Activated naive CD8-positive, alpha-beta T cell (primary cell): ENCODE results near the gene SDHAF3.
A peak's percentile ranks its signal among the peaks of the same experiment; 100 is the strongest.
"Not testable (repeated sequence)": the region's sequence is repeated elsewhere in the genome, so short reads cannot be mapped to it uniquely, and the experiment has no call there.

Experiments used
- H3K27ac Mint-ChIP-seq: one replicate; pipeline ENCODE4 v1.8.0; 2021; ENCODE audit warnings: mixed read lengths
- H3K27me3 Mint-ChIP-seq: one replicate; pipeline ENCODE4 v1.8.0; 2021; ENCODE audit warnings: mixed read lengths
- H3K36me3 Mint-ChIP-seq: one replicate; pipeline ENCODE4 v1.8.0; 2021; ENCODE audit warnings: mixed read lengths
- H3K4me1 Mint-ChIP-seq: one replicate; pipeline ENCODE4 v1.8.0; 2021; ENCODE audit warnings: low read depth, mixed read lengths
- H3K4me3 Mint-ChIP-seq: one replicate; pipeline ENCODE4 v1.8.0; 2021; ENCODE audit warnings: mild to moderate bottlenecking, mixed read lengths
- H3K9me3 Mint-ChIP-seq: one replicate; pipeline ENCODE4 v1.8.0; 2021; ENCODE audit warnings: low read depth, mixed read lengths

Gene SDHAF3

GRCh38 chr7:97117372-97118188, at the start of gene SDHAF3:
Gene SDHAF3 (plus strand): TSS chr7:97117698. CDS start chr7:97117724, 26 bp downstream.
- Mint-ChIP-seq H3K9me3 (no peaks in the 10 kb centered on the region), H3K27me3 (no peaks in the 10 kb centered on the region), H3K36me3 (peaks cover 8% of the 10 kb centered on the region), H3K27ac (peak within 1 kb of the TSS; percentile 95), H3K4me1 (peaks cover 42% of the 10 kb centered on the region), H3K4me3 (peak within 1 kb of the TSS; percentile 97)

GRCh38 chr7:97072025-97072424, 45.5 kb upstream of the SDHAF3 start:
- H3K27ac Mint-ChIP-seq, H3K36me3 Mint-ChIP-seq, H3K27me3 Mint-ChIP-seq, H3K9me3 Mint-ChIP-seq, H3K4me3 Mint-ChIP-seq, H3K4me1 Mint-ChIP-seq: not testable (repeated sequence)

DNA sequence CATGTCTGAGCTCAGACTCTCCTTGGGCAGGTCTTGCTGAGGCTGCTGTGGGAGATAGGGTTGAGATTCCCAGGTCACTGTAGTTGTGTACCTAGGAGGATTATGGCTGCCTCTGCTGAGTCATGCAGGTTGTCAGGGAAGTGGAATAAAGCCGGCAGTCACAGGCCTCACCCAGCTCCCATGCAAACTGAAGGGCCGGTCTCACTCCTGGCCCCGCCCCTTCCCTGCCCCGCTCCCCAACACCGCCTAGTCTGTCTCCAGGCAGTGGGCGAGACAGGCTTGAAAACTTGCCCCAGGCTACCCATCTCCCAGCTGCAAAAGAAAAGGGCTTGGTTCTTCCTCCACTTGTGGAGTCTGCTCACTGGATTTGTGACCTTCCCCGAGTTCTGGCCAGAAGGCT, 41.6 kb upstream of the SDHAF3 start:
- H3K27ac Mint-ChIP-seq, result no peak overlapping the region
- no peaks in the 10 kb centered on the region for H3K9me3 Mint-ChIP-seq
- H3K27me3 Mint-ChIP-seq, result peaks cover 8% of the 10 kb centered on the region
- H3K36me3 Mint-ChIP-seq, result no peaks in the 10 kb centered on the region
- H3K4me1 Mint-ChIP-seq, result no peaks in the 10 kb centered on the region
- no peak overlapping the region for H3K4me3 Mint-ChIP-seq

DNA sequence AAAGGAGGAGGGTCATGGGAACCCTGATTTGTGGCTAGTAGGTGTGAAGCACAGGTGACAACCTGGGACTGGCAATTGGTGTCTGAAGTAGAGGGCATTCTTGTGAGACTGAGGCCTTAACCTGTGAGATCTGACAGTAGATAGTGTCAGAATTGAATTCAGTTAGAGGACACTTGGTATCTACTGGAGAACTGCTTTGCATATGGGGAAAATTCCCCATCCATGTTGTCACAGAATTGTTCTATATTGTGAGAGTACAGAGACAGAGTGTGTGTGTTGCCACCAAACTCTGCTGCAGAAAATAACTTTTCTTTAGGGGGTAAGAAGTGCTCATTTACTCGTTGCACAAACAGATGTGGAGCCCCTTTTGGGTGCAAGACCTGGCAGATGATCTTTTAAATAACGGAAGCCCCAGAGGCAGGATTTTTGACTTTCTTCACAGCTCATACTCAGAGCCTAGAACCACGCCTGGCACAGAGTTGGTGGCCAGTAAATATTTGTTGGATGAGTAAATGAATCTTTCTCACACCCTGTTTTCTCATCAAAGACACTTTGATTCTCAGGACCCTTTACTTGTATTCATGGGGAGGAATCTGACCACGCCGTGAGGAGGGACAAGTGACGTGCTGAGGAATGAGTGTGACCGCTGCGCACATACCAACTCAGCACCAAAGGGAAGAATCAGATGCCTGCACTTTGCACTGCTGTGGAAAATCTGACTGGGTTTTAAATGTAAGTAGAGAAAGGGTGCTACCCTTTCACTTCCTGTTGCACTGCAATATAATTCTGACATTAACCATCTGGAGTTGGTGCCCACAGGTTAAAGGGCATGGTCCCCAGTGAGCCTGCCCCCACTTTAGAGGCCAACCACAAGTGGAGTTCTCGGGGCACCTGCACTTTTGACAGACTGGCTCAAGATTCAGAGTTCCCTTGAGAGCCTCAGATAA, 39.2 kb upstream of the SDHAF3 start:
- Mint-ChIP-seq H3K9me3 (no peaks in the 10 kb centered on the region), H3K27ac (no peak overlapping the region), H3K36me3 (no peaks in the 10 kb centered on the region), H3K4me1 (no peaks in the 10 kb centered on the region), H3K4me3 (no peak overlapping the region), H3K27me3 (peaks cover 9% of the 10 kb centered on the region)

- Mint-ChIP-seq H3K4me1 (no peaks in the 10 kb centered on the region), H3K36me3 (no peaks in the 10 kb centered on the region), H3K27ac (no peak overlapping the region), H3K9me3 (no peaks in the 10 kb centered on the region), H3K4me3 (no peak overlapping the region), H3K27me3 (peaks cover 12% of the 10 kb centered on the region)
Measured at GRCh38 chr7:97079300-97079699, 38.2 kb upstream of the SDHAF3 start.

DNA sequence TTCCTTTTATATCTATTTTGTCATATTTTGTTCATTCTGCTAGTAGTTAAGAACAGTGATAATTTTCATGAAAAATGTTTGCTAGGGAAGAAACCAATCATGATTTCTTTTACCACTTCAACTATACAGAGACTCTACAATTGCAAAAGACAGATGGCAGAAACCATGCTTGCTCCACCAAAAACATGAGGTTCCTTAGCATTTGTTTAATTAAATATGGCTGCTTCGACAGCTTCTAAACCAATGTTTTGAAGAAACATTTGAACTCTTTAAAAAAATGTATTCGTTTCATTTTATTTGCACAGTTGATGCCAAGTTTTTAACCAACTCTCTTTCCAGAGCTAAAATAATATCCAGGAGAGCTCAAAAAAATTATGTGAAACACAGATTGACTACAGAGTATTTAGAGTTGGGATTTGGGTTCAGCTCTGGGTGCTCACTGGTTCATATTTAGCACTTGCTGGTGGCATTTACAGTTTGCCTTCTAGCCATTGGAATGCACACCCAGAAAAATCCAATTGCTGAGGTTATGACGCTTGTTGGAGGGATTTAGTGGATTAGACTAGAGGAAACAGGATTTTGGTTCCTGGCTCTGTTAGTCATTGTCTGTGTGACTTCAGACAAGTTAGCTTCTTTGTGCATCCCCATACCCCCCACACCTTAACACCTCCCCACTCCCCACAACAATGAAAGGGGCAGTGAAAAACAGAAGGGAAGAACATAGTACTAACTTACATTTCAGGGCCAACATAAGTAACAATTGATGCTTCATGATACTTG, 35.8 kb upstream of the SDHAF3 start:
- Mint-ChIP-seq H3K4me3 (no peak overlapping the region), H3K4me1 (no peaks in the 10 kb centered on the region), H3K9me3 (no peaks in the 10 kb centered on the region), H3K36me3 (no peaks in the 10 kb centered on the region), H3K27me3 (peaks cover 14% of the 10 kb centered on the region), H3K27ac (no peak overlapping the region)

GRCh38 chr7:97088364-97088763, 29.1 kb upstream of the SDHAF3 start:
- Mint-ChIP-seq H3K9me3 (no peaks in the 10 kb centered on the region), H3K27me3 (peaks cover 12% of the 10 kb centered on the region), H3K4me3 (no peak overlapping the region), H3K27ac (no peak overlapping the region), H3K4me1 (no peaks in the 10 kb centered on the region), H3K36me3 (no peaks in the 10 kb centered on the region)

DNA sequence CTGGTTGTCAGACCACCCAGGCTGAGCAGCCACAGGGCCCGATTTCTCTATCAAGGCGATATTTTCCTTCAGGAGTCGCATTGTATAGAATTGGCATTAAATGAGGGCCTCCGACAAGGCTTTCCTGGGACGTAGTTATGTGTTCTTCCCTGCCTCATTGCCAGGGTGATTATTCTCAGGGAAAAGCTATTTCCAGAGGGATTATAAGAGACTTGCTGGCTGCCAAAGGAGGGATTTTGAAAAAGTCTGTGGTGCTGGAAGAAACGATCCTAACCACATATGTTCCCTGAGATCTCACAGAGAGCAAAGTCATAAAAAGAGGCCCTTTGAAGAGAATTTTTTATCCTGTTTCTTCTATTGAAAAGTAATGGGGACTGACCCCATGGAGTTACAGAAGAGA, 27.7 kb upstream of the SDHAF3 start:
- no peak overlapping the region for H3K27ac Mint-ChIP-seq
- H3K27me3 Mint-ChIP-seq, result peaks cover 10% of the 10 kb centered on the region
- no peaks in the 10 kb centered on the region for H3K9me3 Mint-ChIP-seq
- H3K36me3 Mint-ChIP-seq, result no peaks in the 10 kb centered on the region
- no peaks in the 10 kb centered on the region for H3K4me1 Mint-ChIP-seq
- no peak overlapping the region for H3K4me3 Mint-ChIP-seq

DNA sequence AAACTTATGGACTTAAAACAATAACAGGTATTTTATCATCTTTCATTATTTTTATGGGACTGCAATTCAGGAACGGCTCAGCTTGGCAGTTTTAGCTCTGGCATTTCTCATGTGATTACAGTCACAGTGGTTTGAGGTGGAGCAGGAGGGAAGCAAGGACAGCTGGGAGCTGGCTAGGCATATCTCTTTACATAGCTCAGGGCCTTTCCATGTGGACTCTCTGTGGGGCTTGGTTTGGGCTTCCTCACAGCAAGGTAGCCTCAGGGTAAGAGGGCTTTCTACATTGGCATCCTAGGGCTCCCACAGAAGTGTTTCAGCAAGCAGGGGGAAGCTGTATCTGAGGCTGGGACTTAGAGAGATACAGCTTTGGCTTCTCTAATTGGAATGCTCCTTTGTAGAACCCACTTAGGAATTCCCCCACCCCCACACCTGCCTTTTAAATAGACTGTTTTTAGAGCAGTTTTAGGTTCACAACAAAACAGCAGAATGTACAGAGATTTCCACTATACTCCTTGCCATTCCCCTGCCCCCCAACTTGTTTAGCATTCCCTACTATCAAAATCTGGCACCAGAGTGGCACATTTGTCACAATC, 26.6 kb upstream of the SDHAF3 start:
- no peaks in the 10 kb centered on the region for H3K4me1 Mint-ChIP-seq
- no peak overlapping the region for H3K4me3 Mint-ChIP-seq
- no peak overlapping the region for H3K27ac Mint-ChIP-seq
- no peaks in the 10 kb centered on the region for H3K9me3 Mint-ChIP-seq
- peaks cover 9% of the 10 kb centered on the region for H3K27me3 Mint-ChIP-seq
- H3K36me3 Mint-ChIP-seq, result no peaks in the 10 kb centered on the region

DNA sequence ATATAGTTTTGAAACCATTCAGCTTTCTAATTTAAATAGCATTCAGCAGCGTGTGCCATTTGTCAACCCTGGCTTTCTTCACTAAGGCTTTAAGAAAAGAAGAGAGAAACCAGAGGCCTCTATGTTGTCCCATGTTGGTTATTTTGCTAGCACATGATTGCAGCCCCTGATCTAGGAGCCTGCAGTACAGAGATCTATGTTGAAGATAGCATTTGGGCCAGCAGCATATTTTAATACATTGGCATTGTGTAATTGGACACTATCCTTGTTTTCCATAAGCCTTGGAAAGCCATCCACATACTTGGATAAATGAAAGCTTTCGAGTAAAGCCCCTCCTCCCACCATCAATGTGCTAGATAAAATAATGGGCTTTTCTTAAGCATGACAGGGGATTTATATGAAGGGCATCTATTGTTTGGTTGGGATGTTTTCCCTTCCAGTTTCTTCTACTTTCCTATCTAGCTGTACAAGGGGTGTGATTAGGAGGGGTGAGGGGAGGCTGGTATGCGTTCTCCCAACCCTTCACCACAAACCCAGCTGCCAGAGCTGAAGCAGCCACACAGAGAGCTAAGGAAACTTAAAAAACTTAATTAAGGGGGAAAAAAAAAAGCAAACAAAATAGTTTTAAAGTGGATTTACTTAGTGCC, 23.1 kb upstream of the SDHAF3 start:
- Mint-ChIP-seq H3K36me3 (no peaks in the 10 kb centered on the region), H3K27me3 (peaks cover 11% of the 10 kb centered on the region), H3K4me3 (no peak overlapping the region), H3K9me3 (no peaks in the 10 kb centered on the region), H3K27ac (no peak overlapping the region), H3K4me1 (no peaks in the 10 kb centered on the region)

GRCh38 chr7:97096037-97096436, 21.5 kb upstream of the SDHAF3 start:
- H3K4me1 Mint-ChIP-seq, result no peaks in the 10 kb centered on the region
- H3K27ac Mint-ChIP-seq, result no peak overlapping the region
- H3K27me3 Mint-ChIP-seq, result peaks cover 17% of the 10 kb centered on the region
- H3K36me3 Mint-ChIP-seq, result no peaks in the 10 kb centered on the region
- H3K4me3 Mint-ChIP-seq, result no peak overlapping the region
- H3K9me3 Mint-ChIP-seq, result no peaks in the 10 kb centered on the region

- H3K27me3 Mint-ChIP-seq, result peaks cover 21% of the 10 kb centered on the region
- no peaks in the 10 kb centered on the region for H3K9me3 Mint-ChIP-seq
- H3K36me3 Mint-ChIP-seq, result no peaks in the 10 kb centered on the region
- no peak overlapping the region for H3K27ac Mint-ChIP-seq
- H3K4me3 Mint-ChIP-seq, result no peak overlapping the region
- H3K4me1 Mint-ChIP-seq, result no peaks in the 10 kb centered on the region
Measured at GRCh38 chr7:97096661-97097060, 20.8 kb upstream of the SDHAF3 start.

DNA sequence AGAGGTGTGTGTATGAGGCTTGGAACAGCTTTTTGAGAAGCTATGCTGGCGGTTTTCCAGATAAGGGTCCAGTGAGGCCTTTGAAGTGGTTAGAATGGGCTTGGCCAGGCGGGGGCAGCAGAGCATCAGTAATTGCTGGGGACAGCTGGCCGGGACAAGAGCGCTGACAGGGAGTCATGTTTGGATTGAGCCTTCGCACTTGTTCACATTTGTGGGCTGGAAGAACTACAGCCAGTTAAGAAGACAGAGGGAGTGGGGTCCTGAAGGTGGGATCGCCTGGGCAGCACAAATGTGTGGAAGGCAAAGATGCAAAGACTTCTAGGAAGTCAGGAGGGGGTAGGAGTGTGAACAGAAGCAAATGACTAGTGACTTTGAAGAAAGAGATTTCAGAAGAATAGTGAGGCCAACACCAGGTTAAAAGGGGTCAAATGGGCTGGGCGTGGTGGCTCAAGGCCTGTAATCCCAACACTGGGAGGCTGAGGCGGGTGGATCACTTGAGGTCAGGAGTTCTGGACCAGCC, 12.7 kb upstream of the SDHAF3 start:
- Mint-ChIP-seq H3K36me3 (peaks cover 7% of the 10 kb centered on the region), H3K27me3 (peaks cover 19% of the 10 kb centered on the region), H3K27ac (no peak overlapping the region), H3K4me3 (no peak overlapping the region), H3K4me1 (no peaks in the 10 kb centered on the region), H3K9me3 (peaks cover 5% of the 10 kb centered on the region)
